Right cardiac atrium (tissue), 5 donors: ENCODE measurements around the gene PFAS. TPM values are rescaled to one million over a fixed set of nuclear protein-coding genes. Genes with fewer than 3 reads are reported as not detected.

ENCODE experiments used
- ATAC-seq, 2 donors: fragments of 200-7000 bp; cut with Tn5 transposase; one replicate each; pipeline versions ENCODE4 v1.8.0 to v1.9.1; 2020; ENCODE audit warnings: moderate library complexity in 2 of 2, mild to moderate bottlenecking in 1 of 2
- DNase-seq, 3 donors: peaks; one replicate each; pipeline ENCODE4 v3.0.0-alpha.2; 2020
- H3K27ac ChIP-seq: one replicate; pipeline ENCODE4 v1.5.1; 2013; ENCODE audit warnings: mild to moderate bottlenecking, low read length, control low read depth, moderate library complexity
- H3K27me3 ChIP-seq: one replicate; pipeline ENCODE4 v1.6.1; 2013; ENCODE audit not compliant: control insufficient read depth, insufficient read depth
- H3K4me1 ChIP-seq: one replicate; pipeline ENCODE4 v1.6.1; 2013; ENCODE audit warnings: low read length; ENCODE audit not compliant: control insufficient read depth, insufficient read depth
- H3K4me3 ChIP-seq: one replicate; pipeline ENCODE4 v1.5.1; 2013; ENCODE audit warnings: low read length, control low read depth
- H3K9me3 ChIP-seq: one replicate; pipeline ENCODE4 v1.6.1; 2013; ENCODE audit warnings: low read length; ENCODE audit not compliant: control insufficient read depth
- WGBS: extraction: QIAGEN DNeasy Blood & Tissue Kit; methylation state at CpG from one replicate; pipeline ENCODE4 v1.1.7; 2013; 5-methylcytosine and 5-hydroxymethylcytosine counted together
- intact Hi-C, 4 donors: fragments of 100-400 bp; cut with DNase I; formaldehyde crosslinking; loops; one replicate each; pipeline versions ENCODE4 v1.11.0 to v1.14.0; 2022 to 2023
- polyA plus RNA-seq: library from polyadenylated mRNA; stranded (reverse); fragments of 200-250 nt; gene quantifications from one replicate; pipeline ENCODE4 v1.2.3, GENCODE V29; 2013
- total RNA-seq, 4 donors: library from RNA; stranded (reverse); fragmentation: NEBNext Ultra II Directional; extraction: Animal tissue kit (Norgen Biotek cat#: 25700); gene quantifications; one replicate each; pipeline ENCODE4 v1.2.1, GENCODE V29; 2021
- donor health status: healthy with polysubstance abuse.
- donor health status: DM: no; HTN: yes; CAD: no.
- donor health status: DM: no; HTN: no; CAD: no.
- donor health status: DM: no; HTN: yes; CAD: no; lungs with severe emphysema.
- donor health status: DM: yes; HTN: yes; CAD: no.

PFAS gene
- total and polyA plus RNA-seq, 5 donors: 7.5 to 19.7 (median 14.6) TPM

DNA sequence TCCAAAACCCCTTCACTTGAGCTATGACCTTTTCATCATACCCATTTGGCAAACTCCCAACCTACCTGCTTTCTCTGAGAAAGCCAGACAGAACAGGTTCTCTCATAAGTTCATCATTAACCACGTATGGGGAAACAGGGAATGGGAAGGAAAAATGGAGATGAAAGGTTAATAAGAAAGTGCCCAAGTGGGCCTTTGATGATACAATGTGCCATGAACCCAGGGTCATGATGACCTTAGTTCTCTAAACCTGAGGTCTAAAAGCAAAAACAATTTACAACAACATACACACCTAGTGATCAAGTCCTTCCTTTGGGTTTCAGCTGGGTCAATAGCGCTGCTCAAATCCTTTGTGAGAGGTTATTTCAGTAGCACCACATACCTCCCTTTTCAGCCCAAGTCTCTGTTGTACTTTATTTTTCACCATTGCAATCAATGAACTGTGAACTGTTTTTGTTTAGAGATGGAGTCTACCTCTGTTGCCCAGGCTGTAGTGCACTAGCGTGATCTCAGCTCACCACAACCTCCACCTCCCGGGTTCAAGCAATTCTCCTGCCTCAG is 24.9 kb downstream of the PFAS start:
- no peak for ATAC-seq
- H3K4me1 ChIP-seq: no peaks in the 10 kb centered on the region
- no peaks in the 10 kb centered on the region for H3K9me3 ChIP-seq
- no peaks in the 10 kb centered on the region for H3K27me3 ChIP-seq
- DNase-seq: no peak
- H3K4me3 ChIP-seq: no peak overlapping the region
- no peak overlapping the region for H3K27ac ChIP-seq
- intact Hi-C loops: no loop called here
- WGBS: 78% methylated on average over 4 of the region's 4 CpGs

DNA sequence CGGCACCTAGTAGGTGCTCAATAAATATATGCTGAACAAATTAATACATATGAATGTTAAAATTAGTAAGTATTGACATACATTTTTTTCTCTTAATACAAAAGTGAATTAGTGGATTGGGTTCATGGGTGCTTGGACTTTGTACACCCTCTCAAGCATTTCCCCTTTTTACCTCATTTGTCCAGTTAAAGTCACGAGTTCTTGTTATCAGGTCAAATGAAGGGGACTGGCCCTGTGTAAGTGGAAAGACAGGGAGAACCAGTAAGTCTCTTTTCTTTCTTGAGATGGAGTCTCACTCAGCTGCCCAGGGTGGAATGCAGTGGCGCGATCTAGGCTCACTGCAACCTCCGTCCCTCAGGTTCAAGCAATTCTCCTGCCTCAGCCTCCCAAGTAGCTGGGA is 25.7 kb downstream of the PFAS start:
- intact Hi-C loops: no loop called here

DNA sequence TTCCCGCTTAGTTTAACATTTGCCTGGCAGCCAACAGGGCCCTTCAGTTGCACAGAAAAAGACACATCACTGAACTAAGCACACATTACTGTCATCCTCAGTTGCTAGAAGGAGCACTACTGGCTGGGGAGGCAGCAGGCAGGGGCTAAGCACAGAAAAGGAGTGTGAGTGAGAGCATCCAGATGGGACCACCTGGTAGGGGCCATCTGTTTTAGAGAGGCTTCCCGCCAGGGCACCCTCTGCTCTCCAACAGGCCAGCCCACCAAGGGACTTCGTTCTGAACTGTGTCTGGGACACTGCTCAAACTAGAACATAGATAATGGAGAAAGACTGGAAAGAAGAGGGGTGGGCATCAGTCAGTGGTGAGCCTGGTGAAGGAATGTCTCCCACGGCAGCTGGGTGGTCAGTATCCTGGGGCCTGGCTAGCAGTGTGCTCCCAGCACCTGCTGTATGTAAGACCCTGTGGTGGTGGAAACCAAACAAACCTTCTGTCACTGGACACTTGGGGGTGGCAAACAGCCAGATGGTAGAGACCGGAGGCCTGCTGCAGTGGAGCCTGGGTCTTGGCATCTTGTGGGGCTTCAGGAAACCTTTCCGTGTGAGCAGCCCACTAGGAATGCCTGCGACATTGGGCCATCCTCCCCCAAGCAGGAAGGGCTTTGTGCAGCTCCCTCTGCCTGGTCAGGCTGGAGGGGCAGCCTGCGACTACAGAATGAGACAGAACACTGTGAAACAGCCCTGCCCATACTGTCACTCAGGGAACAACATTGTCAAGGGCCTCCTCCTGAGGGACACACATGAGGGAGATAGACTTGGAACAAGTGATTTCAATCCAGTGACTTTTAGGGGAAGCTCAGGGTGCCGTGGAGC is 26.6 kb downstream of the PFAS start:
- 66% methylated on average over 9 of the region's 9 CpGs for WGBS
- DNase-seq (no peak), ATAC-seq (peak in 1 of 2 donors; percentile 16)
- intact Hi-C loops: no loop called here
- Histone ChIP-seq H3K4me1 (no peaks in the 10 kb centered on the region), H3K27me3 (no peaks in the 10 kb centered on the region), H3K4me3 (no peak overlapping the region), H3K9me3 (no peaks in the 10 kb centered on the region), H3K27ac (no peak overlapping the region)

More for the DNA sequence above, 25.7 kb downstream of the PFAS start:
- 89% methylated on average over 5 of the region's 5 CpGs for WGBS
- ATAC-seq (no peak), DNase-seq (no peak)
- Histone ChIP-seq H3K4me1 (no peaks in the 10 kb centered on the region), H3K27ac (no peak overlapping the region), H3K4me3 (no peak overlapping the region), H3K27me3 (no peaks in the 10 kb centered on the region), H3K9me3 (no peaks in the 10 kb centered on the region)

DNA sequence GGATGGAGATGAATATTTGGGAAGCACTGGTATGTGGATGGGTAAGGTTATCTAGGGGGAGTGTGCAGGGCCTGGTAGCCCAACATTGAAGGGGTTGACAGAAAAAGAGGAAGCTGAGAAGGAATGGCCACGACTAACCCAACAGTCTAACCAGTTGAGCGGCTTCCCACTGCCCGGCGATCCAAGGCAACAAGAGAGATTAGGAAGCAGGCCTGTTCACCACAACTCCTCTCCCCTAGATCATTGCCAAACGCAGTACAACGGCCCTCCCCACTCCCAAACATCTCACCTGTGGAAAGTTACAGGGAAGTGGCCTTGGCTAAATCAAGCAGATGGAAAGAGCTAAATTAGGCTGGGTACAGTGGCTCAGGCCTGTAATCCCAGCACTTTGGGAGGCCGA is 28.2 kb downstream of the PFAS start:
- H3K9me3 ChIP-seq: no peaks in the 10 kb centered on the region
- intact Hi-C loops: no loop called here
- no peak for ATAC-seq
- H3K4me3 ChIP-seq: no peak overlapping the region
- no peaks in the 10 kb centered on the region for H3K4me1 ChIP-seq
- H3K27me3 ChIP-seq: no peaks in the 10 kb centered on the region
- 88% methylated on average over 7 of the region's 7 CpGs for WGBS
- no peak overlapping the region for H3K27ac ChIP-seq
- no peak for DNase-seq

DNA sequence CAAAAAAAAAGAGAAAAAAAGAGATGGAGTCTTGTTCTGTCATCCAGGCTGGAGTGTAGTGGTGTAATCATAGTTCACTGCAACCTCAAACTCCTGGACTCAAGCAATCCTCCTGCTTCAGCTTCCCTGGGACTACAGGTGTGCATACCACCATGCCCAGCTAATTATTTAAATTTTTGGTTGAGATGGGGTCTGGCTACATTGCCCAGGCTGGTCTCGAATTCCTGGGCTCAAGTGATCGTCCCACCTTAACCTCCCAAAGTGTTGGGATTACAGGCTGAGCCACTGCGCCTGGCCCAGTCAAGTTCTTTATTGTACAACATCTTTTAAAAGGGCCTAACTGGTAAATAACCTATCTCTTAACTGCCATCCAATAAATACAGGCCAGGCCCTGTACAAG is 33.3 kb downstream of the PFAS start:
- intact Hi-C loops: no loop called here
- WGBS: 71% methylated on average over 3 of the region's 3 CpGs
- Histone ChIP-seq H3K27ac (no peak overlapping the region), H3K27me3 (no peaks in the 10 kb centered on the region), H3K4me1 (no peaks in the 10 kb centered on the region), H3K9me3 (no peaks in the 10 kb centered on the region), H3K4me3 (no peak overlapping the region)
- ATAC-seq: no peak
- DNase-seq: no peak

DNA sequence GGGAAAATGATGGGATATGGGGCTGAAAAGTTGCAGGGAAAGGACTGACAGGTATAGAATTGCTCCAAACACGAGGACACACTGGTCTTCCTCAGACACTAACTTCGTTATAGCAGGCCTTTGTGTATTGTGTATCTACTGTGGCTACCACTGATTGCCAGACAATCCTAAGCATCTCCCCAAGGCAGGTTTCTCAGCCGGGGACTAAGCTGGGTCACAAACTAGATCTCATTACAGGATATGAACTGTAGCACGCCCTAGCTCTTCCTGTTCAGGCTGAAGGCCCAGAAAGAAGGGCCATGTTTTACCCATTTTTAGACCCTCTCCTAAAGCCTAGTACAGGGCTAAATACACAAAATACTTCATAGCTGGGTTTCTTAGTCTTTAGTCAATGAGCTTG is 34.3 kb downstream of the PFAS start:
- H3K4me1 ChIP-seq: peaks cover 4% of the 10 kb centered on the region
- WGBS: 56% methylated on average over 4 of the region's 4 CpGs
- DNase-seq (no peak), ATAC-seq (no peak)
- H3K27ac ChIP-seq: no peak overlapping the region
- no peaks in the 10 kb centered on the region for H3K9me3 ChIP-seq
- no peaks in the 10 kb centered on the region for H3K27me3 ChIP-seq
- H3K4me3 ChIP-seq: no peak overlapping the region
- intact Hi-C loops: no loop called here

DNA sequence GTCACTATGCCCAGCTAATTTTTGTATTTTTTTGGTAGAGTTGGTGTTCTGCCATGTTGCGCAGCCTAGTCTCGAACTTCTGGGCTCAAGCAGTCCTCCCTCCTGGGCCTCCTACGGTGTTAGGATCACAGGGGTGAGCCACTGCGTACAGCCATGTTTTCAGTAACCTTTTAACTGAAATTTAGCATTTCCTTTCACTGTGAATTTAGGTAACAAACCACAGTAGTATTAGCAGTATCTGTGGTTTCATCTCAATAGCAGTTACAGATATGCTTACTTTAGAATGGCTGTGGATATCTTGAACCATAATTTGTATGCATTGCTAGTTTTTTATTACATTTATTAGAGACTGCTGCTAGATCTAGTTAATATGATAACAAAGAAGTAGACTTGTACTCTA is 35.0 kb downstream of the PFAS start:
- Histone ChIP-seq H3K27ac (no peak overlapping the region), H3K4me3 (no peak overlapping the region), H3K9me3 (no peaks in the 10 kb centered on the region), H3K27me3 (no peaks in the 10 kb centered on the region), H3K4me1 (peaks cover 4% of the 10 kb centered on the region)
- intact Hi-C loops: no loop called here
- DNase-seq (no peak), ATAC-seq (no peak)
- 95% methylated on average over 4 of the region's 4 CpGs for WGBS

DNA sequence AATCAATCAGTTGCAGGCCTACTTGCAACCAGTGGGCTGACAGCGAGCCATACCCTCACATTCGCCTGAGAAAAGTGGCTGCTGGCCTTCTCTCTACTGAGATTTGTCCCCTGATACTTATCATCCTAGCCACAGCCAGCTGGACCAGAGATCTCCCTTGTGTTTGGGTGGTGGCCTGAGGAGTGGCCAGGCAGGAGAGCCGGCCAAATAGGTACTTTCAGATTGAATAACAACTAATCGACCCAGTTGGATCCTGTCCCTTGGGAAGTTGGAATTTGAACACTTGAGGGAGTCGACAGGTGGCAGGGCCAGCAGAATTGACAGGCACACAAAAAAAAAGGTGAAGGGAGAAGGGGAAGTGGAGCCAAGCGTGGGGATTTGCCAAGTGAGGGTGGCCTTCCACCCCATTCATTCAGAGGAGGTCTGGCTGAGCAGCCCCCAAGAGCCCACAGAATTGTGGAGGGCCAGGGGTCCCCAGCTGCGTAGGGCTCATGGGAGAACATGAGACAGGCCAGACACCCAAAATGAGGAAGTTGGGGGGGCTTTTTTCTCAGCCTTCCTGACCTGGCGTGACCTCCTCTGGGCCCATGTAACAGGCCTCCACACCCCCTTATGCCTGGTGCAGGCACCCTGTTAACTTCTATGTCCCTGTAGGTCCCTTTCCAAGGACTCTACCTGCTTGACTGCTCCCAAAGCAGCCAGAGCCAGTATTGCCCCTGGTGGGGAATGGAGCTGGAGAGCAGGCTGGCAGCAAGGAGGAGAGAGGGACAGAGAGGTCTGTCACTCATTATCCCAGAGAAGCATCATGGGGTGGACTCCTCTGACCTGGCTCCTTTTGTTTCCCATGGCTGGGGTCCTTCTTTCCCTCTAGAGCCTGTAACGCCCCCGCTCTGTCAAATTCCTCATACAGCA is 36.4 kb downstream of the PFAS start:
- H3K27ac ChIP-seq: no peak overlapping the region
- H3K9me3 ChIP-seq: no peaks in the 10 kb centered on the region
- H3K4me3 ChIP-seq: no peak overlapping the region
- H3K4me1 ChIP-seq: peaks cover 4% of the 10 kb centered on the region
- WGBS: 60% methylated on average over 10 of the region's 10 CpGs
- H3K27me3 ChIP-seq: no peaks in the 10 kb centered on the region
- ATAC-seq (no peak), DNase-seq (no peak)
- intact Hi-C loops: no loop called here

DNA sequence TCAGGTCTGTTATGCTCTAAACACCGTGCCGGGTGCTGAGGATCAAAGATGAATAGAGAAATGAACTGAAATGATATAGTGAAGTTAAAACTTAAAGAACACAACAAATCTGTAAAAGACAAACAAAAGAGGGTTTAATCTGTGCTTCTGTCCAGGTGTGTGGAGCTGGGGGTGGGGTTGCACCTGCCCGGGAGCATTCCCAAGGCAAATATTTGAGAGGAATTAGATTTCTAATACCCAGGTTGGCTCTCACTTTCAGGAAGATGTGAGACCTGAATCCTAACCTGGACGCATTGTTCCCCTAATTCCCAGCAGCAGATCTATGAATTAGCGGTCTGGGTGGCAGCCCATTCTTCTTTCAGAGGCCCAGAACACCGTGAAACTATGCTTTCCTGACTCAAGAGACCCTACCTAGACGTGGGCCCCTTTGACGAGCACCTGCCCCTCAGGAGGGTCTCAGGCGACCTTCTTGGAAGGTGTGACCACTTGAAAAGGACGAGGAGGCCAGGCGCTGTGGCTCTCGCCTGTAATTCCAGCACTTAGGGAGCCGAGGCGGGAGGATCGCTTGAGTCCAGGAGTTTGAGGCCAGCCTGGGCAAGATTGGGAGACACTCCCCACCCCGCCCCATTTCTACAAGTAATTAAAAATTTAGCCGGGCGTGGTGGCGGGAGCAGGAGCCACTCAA is 38.7 kb downstream of the PFAS start:
- no peak for DNase-seq
- Histone ChIP-seq H3K27ac (peak overlapping the region; percentile 99), H3K27me3 (no peaks in the 10 kb centered on the region), H3K4me1 (peaks cover 4% of the 10 kb centered on the region), H3K4me3 (peak overlapping the region; percentile 92), H3K9me3 (no peaks in the 10 kb centered on the region)
- no peak for ATAC-seq
- 37% methylated on average over 19 of the region's 19 CpGs for WGBS
- intact Hi-C loops: no loop called here

DNA sequence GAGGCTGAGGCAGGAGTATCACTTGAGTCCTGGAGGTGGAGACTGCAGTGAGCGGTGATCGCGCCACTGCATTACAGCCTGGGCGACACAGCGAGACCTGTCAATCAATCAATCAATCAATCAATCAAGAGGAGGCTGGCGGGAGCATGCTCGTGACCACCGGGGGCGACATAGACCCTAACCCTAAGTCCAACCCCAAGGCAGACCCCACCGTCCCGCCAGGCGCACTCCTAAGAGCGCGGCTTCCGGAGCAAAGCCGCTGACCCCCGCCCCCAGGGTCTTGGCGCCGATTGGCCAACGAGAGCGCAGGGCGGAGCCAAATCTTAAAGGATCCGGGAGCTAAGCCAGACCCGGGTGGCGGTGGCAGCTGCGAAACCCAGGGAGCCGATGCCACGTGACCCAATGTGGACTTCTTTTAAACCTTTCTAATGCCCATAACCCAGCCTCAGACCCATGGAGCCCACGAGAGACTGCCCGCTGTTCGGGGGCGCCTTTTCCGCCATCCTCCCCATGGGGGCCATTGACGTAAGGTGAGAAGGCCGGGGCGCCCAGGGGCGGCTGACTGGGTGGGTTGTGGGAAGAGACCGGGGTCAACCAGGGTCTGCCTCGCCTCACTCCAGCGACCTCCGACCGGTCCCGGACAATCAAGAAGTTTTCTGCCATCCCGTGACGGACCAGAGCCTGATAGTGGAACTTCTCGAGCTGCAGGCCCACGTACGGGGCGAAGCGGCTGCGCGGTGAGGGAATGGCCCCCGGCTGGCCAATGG is 39.4 kb downstream of the PFAS start, which contains the start of gene RANGRF:
Gene RANGRF, plus strand, starts transcription at position 335 of the 767 bp plus-strand sequence. Its CDS starts 119 bp downstream, at position 454.
- H3K27me3 ChIP-seq: no peaks in the 10 kb centered on the region
- peak within 1 kb of the TSS; percentile 99 for H3K27ac ChIP-seq
- WGBS: under 1% methylated on average over 53 of the region's 53 CpGs
- DNase-seq: peak; percentile 91 to 97 (median 97)
- H3K9me3 ChIP-seq: no peaks in the 10 kb centered on the region
- peak; percentile 93 for ATAC-seq
- intact Hi-C loops: no loop called here
- peak within 1 kb of the TSS; percentile 92 for H3K4me3 ChIP-seq
- H3K4me1 ChIP-seq: peaks cover 4% of the 10 kb centered on the region
